ENCODE measurements around the gene UAP1L1. TPM values are rescaled to one million over a fixed set of nuclear protein-coding genes. Genes with fewer than 3 reads are reported as not detected.

The UAP1L1 gene
- total RNA-seq, 6 donors from 2014 or later, result 10.5 to 69.1 (median 34.0) TPM

GRCh38 chr9:137044502-137045177 lies 32.7 kb upstream of the UAP1L1 start:
- DNase-seq (peak; percentile 41 to 64), ATAC-seq (ENCODE audit: low FRiP score in 2 of 2) (peak in 1 of 2 donors; percentile 4)
- H3K4me3 ChIP-seq, result peak overlapping the region; percentile 38 to 82 (median 64)
- peaks cover 0 to 11% (median 9%) of the 10 kb centered on the region in 4 donors for H3K36me3 ChIP-seq
- TF ChIP-seq EP300 (IDR thresholded peaks at IDR 0.05), result peak in 1 of 4 donors; percentile 7
- TF ChIP-seq POLR2AphosphoS5 (IDR thresholded peaks at IDR 0.05), result peak; percentile 54 to 59
- no peak for TF ChIP-seq POLR2A (IDR thresholded peaks at IDR 0.05)
- no peak for TF ChIP-seq CTCF (IDR thresholded peaks at IDR 0.05)
- H3K27me3 ChIP-seq, result peaks cover 0 to 46% (median 15%) of the 10 kb centered on the region in 4 donors
- no peaks in the 10 kb centered on the region for H3K9me3 ChIP-seq
- H3K27ac ChIP-seq, result peak overlapping the region; percentile 72 to 81 (median 76)
- 22 to 26% methylated on average over 9 to 17 of the region's 18 CpGs for WGBS, 2 donors
- H3K4me1 ChIP-seq, result peaks cover 36 to 60% (median 45%) of the 10 kb centered on the region in 4 donors

- ATAC-seq (ENCODE audit: low FRiP score in 2 of 2) (peak in 1 of 2 donors; percentile 23), DNase-seq (peak in 1 of 2 donors; percentile 86)
- Histone ChIP-seq H3K9me3 (no peaks in the 10 kb centered on the region), H3K4me1 (peaks cover 36 to 58% (median 42%) of the 10 kb centered on the region in 4 donors), H3K4me3 (peak overlapping the region; percentile 55 to 82 (median 64)), H3K36me3 (peaks cover 0 to 3% (median 3%) of the 10 kb centered on the region in 4 donors), H3K27ac (peak overlapping the region; percentile 50 to 81 (median 76)), H3K27me3 (peaks cover 0 to 49% (median 16%) of the 10 kb centered on the region in 4 donors)
- no peak for TF ChIP-seq CTCF (IDR thresholded peaks at IDR 0.05)
- no peak for TF ChIP-seq POLR2A (IDR thresholded peaks at IDR 0.05)
- TF ChIP-seq EP300 (IDR thresholded peaks at IDR 0.05), result no peak
- no peak for TF ChIP-seq POLR2AphosphoS5 (IDR thresholded peaks at IDR 0.05)
- 1% methylated on average over 47 of the region's 96 CpGs; no CpG with 5 or more reads in 1 of the 2 donors for WGBS, 2 donors
Observed at GRCh38 chr9:137045294-137046087, 31.8 kb upstream of the UAP1L1 start.

GRCh38 chr9:137046088-137046787 lies 31.1 kb upstream of the UAP1L1 start, which contains the start of gene NPDC1:
TSS of gene NPDC1 (minus strand) at chr9:137046177. CDS start at chr9:137045989, 188 bp downstream.
- Histone ChIP-seq H3K4me3 (peak within 1 kb of the TSS; percentile 55 to 82 (median 64)), H3K4me1 (peaks cover 30 to 53% (median 37%) of the 10 kb centered on the region in 4 donors), H3K36me3 (no peaks in the 10 kb centered on the region), H3K9me3 (no peaks in the 10 kb centered on the region), H3K27ac (peak within 1 kb of the TSS; percentile 50 to 81 (median 76)), H3K27me3 (peaks cover 0 to 49% (median 16%) of the 10 kb centered on the region in 4 donors)
- 0 to 3% methylated on average over 12 to 43 of the region's 57 CpGs for WGBS, 2 donors
- TF ChIP-seq CTCF (IDR thresholded peaks at IDR 0.05), result peak; percentile 69 to 91 (median 90)
- TF ChIP-seq EP300 (IDR thresholded peaks at IDR 0.05), result no peak
- no peak for TF ChIP-seq POLR2A (IDR thresholded peaks at IDR 0.05)
- TF ChIP-seq POLR2AphosphoS5 (IDR thresholded peaks at IDR 0.05), result no peak
- peak; percentile 76 to 96 for DNase-seq
- peak; percentile 59 to 85 for ATAC-seq (ENCODE audit: low FRiP score in 2 of 2)

- ATAC-seq (ENCODE audit: low FRiP score in 2 of 2), result no peak
- Histone ChIP-seq H3K9me3 (no peaks in the 10 kb centered on the region), H3K4me1 (peaks cover 30 to 47% (median 34%) of the 10 kb centered on the region in 4 donors), H3K27me3 (peaks cover 0 to 65% (median 28%) of the 10 kb centered on the region in 4 donors), H3K27ac (no peak overlapping the region), H3K36me3 (no peaks in the 10 kb centered on the region), H3K4me3 (no peak overlapping the region)
- peak in 1 of 2 donors; percentile 84 for DNase-seq
- 52 to 59% methylated on average over 10 to 30 of the region's 72 CpGs for WGBS, 2 donors
- no peak for TF ChIP-seq EP300 (IDR thresholded peaks at IDR 0.05)
- no peak for TF ChIP-seq POLR2A (IDR thresholded peaks at IDR 0.05)
- TF ChIP-seq CTCF (IDR thresholded peaks at IDR 0.05), result no peak
- TF ChIP-seq POLR2AphosphoS5 (IDR thresholded peaks at IDR 0.05), result no peak
Observed at GRCh38 chr9:137048655-137049543, 28.4 kb upstream of the UAP1L1 start.

Measured in upper lobe of left lung (tissue), 6 donors.